ENCODE results near the gene ACSS3.

The ACSS3 gene

DNA sequence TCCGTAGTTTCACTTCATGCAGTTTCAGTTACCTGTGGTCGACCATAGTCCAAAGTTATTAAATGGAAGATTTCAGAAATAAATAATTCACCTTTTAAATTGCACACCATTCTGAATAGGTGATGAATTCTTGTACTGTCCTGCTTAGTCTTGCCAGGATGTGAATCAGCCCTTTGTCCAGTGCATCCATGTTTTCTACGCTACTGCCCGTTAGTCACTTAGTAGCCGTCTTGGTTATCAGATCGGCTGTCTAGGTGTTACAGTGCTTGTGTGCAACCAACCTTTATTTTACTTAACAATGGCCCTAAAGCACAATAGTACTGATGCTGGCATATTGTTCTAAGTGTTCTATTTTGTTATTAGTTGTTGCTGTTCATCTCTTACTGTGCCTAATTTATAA, 146.7 kb downstream of the ACSS3 start:
- no peak for DNase-seq (ENCODE audit: low spot score)

DNA sequence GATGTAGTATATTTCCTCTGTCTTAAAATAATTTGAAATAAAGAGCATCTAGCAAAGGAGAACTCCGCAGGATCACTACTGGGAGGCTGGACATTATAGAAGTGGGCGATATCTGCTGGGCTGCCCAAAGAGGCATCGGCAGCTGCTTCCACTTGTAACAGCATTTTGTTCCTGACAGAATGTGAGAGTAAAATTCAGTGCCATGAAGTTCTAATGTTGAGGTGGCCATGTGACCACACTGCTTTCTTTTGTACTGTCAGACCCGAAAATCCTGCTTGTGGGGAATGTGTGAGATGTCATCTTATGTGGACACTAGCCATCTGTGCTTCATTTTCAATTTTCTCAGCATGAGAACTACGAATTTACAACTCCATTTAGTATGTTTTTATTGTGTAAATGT, 151.9 kb downstream of the ACSS3 start:
- no peak for DNase-seq (ENCODE audit: low spot score)

DNA sequence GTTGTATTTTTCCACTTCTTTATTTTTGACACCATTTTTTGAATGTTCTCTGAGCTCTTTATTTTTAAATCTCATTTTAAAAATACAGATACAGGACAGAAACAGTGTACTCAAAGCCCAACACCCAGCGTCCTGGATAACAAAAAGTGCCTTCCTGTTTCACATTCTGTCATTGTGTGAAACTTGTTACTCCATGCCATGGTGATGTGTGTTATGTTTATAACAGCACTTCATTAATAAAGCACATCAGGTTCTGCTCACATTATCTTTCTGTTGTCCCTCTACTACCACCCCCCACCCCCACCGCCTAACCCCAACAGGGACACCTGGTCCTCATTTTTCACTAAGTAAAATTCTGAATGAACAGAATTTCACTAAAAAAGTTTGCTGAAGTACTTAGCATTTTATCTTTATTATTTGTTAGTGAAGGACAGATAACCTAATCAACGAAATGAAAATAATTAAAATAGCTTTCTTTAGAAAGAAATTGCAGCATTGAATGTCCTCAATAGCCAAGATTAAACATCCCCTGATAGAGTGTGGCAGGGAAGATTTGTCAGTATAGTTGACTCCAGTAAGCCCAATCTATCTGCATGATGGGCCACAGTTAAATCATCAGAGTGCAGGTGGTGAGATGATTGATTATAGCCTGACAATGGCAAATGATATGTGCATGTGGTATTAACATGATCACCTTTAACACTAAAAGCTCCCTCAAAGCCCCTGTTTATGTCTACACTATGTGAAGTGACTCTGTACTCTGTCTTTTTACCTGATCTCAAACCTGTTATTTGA, 153.9 kb downstream of the ACSS3 start:
- no peak for DNase-seq (ENCODE audit: low spot score)

DNA sequence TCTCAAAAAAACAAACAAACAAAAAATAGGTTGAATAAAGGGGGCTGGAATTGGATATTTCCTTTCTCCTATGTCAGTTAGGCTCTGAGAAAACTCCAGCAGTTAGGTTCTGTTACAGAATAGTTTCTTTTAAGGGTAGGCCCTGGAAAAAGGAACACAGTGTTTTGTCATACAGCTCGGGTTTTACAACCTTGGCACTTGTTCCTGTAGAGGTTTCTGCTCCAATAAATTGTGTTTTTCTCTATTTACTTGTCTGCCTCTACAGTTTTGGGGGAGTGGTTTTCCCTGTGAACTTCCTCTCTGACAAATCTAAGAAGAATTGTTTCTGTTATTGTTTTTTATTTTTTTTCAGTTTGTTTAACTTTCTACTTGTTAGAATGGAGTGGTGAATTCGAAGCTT, 167.6 kb downstream of the ACSS3 start:
- no peak for DNase-seq (ENCODE audit: low spot score)

GRCh38 chr12:81245907-81246570, 168.2 kb downstream of the ACSS3 start:
- DNase-seq (ENCODE audit: low spot score) = no peak

- no peak for DNase-seq (ENCODE audit: low spot score)
Observed at GRCh38 chr12:81249976-81250375, 172.1 kb downstream of the ACSS3 start.

DNA sequence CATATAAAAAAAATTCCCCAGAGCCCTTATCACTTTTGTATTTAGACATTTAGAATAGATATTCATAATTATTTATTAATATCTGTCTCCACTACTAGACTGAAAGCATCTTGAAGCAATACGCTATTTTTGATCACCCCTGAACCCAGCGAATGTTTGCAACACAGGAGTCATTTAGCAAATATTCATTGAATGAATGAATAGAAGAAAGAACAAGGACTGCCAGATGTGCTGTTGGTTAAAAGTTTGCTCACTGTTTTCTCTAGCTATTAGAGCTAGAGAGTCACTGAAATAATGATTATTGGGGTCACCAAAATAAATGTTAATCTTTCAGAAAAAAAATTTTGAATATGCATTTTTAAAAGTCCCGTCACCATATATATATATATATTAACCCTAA, 174.3 kb downstream of the ACSS3 start:
- DNase-seq (ENCODE audit: low spot score) = no peak

DNA sequence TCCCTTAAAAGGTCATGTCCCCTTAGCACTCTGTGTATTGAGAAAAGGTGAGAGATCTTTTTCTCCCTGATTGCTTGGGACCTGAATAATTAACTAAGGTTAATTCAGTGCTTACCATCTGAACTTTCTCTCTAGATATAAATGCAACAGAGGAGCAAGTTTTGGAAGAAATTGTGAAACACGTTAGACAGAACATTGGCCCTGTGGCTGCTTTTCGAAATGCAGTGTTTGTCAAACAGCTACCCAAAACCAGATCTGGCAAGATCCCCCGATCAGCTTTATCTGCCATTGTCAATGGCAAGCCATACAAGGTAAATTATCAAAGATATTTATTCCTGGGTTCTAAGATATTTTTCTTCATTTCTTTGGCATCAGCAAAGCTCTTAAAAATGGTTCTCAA, 175.5 kb downstream of the ACSS3 start:
- DNase-seq (ENCODE audit: low spot score) = no peak

DNA sequence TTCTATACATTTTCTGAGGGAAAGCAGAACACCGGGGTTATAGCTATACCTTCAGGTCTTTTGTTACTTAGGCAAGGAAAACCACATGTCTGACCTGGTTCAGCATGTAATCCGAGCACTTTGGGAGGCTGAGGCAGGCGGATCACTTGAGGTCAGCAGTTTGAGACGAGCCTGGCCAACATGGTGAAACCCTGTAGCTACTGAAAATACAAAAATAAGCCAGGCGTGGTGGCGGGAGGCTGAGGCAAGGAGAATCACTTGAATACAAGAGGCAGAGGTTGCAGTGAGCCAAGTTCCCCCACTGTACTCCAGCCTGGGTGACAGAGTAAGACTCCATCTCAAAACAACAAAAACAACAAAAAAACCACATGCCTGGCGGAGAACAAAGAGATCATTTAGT, 177.6 kb downstream of the ACSS3 start:
- DNase-seq (ENCODE audit: low spot score) = no peak

GRCh38 chr12:81255947-81256346, 178.1 kb downstream of the ACSS3 start:
- DNase-seq (ENCODE audit: low spot score) = no peak

DNA sequence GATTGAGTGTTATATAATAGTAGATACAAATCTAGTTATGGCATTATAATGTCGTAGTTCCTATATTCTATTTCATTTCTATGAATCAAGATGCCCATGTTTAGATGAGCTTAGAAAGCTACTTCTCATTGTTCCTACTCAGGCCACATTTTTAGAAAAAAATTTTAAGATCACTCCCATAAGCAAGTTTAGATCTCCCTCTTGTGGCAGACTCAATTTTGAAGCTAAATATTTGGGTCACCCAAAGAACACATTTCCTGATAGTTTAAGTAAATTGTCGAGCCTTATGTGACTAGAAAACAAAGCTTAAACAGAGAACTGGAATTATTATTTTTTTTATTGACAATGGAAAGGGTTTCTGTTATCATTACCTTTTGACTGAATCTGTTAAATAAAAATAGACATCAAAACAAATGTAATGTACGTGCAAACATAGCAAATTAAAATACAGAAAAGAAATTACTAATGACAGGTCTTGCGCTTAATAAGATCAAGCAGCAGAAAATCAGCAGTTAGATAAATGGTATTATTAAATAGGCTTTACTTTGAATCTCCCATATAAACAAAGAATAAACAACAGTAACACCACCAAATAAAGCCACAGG, 180.2 kb downstream of the ACSS3 start:
- DNase-seq (ENCODE audit: low spot score) = no peak

- no peak for DNase-seq (ENCODE audit: low spot score)
Observed at GRCh38 chr12:81259360-81259759, 181.5 kb downstream of the ACSS3 start.

DNA sequence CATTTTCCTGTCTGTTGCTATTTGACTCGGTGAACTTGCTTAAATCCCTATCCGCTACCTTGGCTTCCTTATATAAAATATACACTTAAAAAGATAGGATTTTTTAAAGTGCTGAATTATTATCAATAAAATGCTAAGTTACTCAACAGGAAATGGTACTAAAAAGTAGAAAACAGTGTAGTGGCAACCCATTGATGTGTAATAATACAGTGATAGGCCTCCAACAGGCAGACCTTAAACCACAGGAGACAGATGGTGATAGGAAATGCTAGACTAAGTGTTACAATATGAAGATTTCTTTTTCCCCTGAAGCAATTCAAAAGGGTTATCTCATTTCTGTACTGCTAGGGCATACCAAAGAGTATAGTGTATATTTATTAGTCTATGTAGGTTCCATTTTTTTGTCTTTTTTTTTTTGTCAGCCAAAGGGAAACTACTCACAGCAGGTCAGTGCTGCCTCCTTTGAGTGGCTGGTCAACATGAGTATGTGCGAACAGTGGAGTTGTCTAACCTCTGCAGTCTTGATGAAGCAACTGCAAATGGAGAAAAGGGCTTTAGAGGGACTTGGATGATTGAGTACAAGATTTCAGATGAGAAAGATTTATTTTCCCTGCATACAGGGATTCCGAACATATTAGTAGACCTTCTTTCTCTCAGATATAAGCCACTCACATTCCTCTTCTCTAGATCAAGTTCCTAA, 183.8 kb downstream of the ACSS3 start:
- no peak for DNase-seq (ENCODE audit: low spot score)

GRCh38 chr12:81263072-81263471, 185.2 kb downstream of the ACSS3 start:
- DNase-seq (ENCODE audit: low spot score) = no peak

DNA sequence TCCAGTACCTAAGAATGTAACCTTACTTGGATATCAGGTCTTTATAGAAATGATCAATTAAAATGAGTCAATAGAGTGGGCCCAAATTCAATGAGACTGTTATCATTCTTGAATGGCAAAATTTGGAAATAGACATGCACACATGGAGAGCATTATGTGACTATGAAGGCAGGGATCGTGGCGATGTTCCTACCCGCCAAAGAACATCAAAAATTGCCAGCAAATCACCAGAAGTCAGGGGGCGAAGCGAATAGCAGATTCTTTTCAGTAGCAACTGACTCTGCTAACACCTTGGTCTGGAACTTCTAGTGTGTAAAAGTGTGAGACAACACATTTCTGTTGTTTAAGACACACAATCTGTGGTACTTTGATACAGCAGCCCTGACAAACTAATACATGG, 192.5 kb downstream of the ACSS3 start:
- no peak for DNase-seq (ENCODE audit: low spot score)

DNA sequence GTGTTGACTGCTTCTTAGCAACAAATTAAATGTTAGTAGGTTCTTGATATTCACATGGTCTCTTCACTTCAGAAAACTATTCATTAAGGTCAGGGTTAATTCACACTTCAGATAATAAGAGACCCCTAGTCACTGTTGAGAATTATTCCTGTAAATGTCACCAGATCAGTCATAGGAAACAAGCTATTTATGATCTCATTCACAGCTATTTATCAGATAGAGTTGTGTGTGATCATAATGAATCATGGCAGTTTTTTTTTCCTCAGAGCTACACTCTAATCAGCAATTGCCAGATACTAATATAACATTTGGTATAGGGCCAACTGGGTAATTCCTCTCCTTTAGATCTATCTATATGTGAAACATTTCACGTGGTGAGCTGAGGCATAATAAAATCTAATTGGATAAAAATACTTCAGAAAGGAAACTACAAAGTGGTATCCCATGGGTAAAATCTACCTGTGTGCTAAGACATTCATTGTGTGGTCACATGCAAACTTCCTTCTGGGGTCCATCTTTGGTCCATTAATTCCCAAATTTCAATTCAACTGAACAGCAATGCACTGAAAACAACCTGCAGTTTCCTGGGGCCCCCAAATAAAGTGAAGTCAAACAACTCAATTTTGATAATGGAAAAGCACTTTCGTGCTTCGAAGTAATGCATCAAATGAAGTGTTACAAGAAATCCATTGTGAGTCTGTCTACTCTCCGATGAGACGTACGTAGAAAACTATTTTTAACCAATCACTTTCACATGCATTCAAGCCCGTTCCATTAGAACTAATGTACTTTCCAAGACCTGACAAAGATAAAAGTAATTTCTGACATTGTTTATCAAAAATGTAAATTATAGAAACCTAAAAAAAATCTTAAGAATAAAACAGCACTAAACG, 197.0 kb downstream of the ACSS3 start:
- no peak for DNase-seq (ENCODE audit: low spot score)

DNA sequence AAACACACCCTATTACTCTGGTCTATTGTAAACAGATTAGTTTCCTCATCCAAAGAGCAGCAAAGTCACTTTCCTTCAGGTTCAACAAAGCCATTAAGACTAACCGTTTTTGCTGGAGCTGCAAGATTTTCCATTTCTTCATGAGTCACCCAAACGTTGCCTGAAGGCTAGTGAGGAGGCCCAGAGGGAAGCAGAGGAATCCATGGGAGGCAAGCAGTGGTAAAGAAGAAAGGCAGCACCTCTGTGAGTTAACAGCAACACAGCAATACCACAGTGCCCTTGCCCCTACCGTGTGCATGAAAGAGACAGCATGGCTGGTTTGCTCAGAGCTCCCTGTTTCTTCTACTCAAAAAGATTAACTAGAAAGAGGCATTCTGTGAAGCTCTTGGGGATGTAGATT, 206.3 kb downstream of the ACSS3 start:
- no peak for DNase-seq (ENCODE audit: low spot score)

DNA sequence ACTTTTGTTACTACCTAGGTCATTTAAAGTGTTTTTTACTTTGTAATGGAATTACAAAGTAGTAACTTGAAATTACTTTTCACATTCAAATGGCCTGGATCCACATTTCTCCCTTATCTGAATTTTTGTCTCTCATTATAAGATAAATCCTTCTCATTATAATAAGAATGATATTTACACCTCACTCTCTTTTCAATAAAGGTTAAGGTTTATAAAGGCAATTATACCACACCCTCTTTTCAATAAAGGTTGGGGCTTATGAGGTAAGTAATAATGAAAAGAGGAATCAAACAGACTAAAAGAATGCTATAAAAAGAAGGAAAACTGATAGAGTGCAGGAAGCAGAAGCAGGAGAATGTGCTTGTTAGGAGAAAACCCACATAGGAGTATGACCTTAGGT, 210.8 kb downstream of the ACSS3 start:
- no peak for DNase-seq (ENCODE audit: low spot score)

- DNase-seq (ENCODE audit: low spot score) = no peak
Observed at GRCh38 chr12:81294325-81295190, 216.7 kb downstream of the ACSS3 start.

DNA sequence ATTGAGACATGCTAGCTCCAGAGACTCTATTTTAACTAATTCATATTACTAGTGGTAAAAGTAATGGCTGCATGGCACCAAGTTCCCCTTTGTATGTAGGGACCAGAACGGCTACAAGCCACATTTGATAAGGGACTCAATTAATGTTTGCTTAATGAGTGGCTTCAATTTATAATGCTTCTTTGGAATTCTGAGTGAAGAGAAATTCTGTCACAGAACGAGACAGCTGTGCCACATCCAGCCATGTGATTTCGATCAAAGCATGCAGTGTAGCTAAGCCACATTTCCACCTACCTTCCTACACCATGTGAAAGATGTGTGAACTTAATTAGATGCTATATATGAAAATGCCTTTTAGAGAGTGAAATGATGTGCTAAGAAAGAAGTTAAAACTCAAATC, 217.4 kb downstream of the ACSS3 start:
- DNase-seq (ENCODE audit: low spot score) = no peak
